ENCODE measurements around the gene C10orf71. TPM values are rescaled to one million over a fixed set of nuclear protein-coding genes. Genes with fewer than 3 reads are reported as not detected.

Gene C10orf71
- total RNA-seq, 3 donors from 2014 or later = 0.05 TPM; not detected in 2

DNA sequence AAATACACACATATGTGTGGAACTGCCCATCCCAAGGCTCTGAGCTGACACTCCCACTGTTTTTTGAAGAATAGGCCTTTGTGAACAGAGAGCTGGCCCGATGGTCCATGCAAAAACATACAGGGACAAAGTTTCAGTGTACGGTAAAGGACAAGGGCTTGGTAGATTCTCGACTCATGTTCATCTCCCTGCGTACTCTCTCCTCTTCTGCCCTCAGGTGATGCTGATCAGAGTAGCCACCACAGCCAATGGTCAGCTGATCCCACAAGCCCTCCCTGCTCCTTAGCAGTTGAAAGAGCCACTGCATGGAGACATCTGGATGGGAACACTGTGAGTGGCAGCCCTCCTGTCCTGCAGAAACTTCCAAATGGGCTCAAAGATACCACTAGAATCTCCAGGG, 23.1 kb upstream of the C10orf71 start:
- DNase-seq = no peak
- Histone ChIP-seq H3K4me3 (no peak overlapping the region), H3K36me3 (ENCODE audit: low read depth) (no peaks in the 10 kb centered on the region), H3K4me1 (ENCODE audit: low read depth) (no peaks in the 10 kb centered on the region), H3K9me3 (no peaks in the 10 kb centered on the region)
- TF ChIP-seq, protein P1, sequence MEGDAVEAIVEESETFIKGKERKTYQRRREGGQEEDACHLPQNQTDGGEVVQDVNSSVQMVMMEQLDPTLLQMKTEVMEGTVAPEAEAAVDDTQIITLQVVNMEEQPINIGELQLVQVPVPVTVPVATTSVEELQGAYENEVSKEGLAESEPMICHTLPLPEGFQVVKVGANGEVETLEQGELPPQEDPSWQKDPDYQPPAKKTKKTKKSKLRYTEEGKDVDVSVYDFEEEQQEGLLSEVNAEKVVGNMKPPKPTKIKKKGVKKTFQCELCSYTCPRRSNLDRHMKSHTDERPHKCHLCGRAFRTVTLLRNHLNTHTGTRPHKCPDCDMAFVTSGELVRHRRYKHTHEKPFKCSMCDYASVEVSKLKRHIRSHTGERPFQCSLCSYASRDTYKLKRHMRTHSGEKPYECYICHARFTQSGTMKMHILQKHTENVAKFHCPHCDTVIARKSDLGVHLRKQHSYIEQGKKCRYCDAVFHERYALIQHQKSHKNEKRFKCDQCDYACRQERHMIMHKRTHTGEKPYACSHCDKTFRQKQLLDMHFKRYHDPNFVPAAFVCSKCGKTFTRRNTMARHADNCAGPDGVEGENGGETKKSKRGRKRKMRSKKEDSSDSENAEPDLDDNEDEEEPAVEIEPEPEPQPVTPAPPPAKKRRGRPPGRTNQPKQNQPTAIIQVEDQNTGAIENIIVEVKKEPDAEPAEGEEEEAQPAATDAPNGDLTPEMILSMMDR (IDR thresholded peaks at IDR 0.05) = no peak
- no peak for ATAC-seq
- intact Hi-C loops (cut with DNase I, micrococcal nuclease) = no loop called here

DNA sequence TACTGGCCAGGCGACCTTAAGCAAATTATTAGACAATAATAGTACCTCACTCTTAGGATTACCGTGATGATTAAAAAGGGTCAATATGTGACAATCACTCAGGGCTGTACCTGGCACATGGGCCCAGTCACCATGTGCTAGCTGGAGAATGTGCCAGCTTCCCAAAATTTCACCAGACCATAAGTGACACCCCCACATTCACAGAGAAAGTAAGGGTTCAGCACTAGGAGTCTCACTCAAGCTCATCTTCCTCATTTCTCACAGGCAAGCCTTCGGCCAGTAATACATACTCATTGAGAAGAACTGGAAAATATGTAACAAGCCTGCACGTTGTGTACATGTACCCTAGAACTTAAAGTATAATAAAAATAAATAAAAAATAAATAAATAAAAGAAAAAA, 22.4 kb upstream of the C10orf71 start:
- H3K9me3 ChIP-seq = no peaks in the 10 kb centered on the region
- no peaks in the 10 kb centered on the region for H3K4me1 ChIP-seq (ENCODE audit: low read depth)
- intact Hi-C loops (cut with DNase I, micrococcal nuclease) = no loop called here
- DNase-seq = no peak
- no peak overlapping the region for H3K4me3 ChIP-seq
- TF ChIP-seq, protein P1 (IDR thresholded peaks at IDR 0.05) = no peak
- ATAC-seq = no peak
- no peaks in the 10 kb centered on the region for H3K36me3 ChIP-seq (ENCODE audit: low read depth)

DNA sequence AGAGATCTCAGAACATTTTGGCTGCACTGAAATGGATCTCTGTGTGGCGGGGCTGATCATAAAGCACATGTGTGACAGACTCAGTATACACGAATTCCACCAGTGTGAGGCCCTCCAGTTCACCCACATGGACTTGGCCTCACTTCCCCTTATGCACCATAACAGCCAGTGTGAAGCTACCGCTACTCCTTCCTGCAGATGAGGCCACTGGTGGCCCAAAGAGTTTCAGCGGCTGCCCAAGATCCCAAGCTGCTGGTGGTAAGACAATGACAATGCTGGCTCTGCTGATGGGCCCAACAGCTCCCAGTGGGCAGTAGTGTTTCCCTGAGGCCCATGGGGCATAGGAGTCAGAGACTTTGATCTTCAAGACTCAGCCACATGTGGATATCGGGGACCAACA, 21.0 kb upstream of the C10orf71 start:
- DNase-seq (no peak), ATAC-seq (no peak)
- Histone ChIP-seq H3K4me1 (ENCODE audit: low read depth) (no peaks in the 10 kb centered on the region), H3K9me3 (no peaks in the 10 kb centered on the region), H3K36me3 (ENCODE audit: low read depth) (no peaks in the 10 kb centered on the region), H3K4me3 (no peak overlapping the region)
- TF ChIP-seq, protein P1 (IDR thresholded peaks at IDR 0.05) = no peak
- intact Hi-C loops (cut with DNase I, micrococcal nuclease) = no loop called here

DNA sequence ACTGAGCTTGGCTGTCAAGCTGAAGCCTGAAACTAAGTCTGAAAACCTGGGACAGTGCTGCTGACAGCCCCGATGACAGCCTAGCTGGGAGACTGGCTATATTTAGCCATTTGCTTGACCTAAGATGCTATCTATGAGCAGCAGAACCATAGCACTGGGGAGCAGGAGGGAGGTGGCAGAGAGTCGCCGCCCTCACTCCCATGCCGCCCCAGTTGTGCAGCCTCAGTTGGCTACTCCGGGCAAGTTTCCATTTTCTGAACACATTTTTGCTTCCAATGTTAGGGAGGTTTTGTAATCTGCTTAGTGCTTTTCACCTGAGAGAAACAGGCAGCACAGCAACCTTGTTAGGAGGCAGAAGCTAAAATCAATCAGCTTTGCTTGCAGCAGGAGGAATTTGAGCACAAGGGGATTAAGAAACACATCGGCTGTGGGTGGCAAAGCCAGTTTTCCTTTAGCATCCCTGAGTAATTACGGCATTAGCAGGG, 20.4 kb upstream of the C10orf71 start:
- H3K9me3 ChIP-seq = no peaks in the 10 kb centered on the region
- intact Hi-C loops (cut with DNase I, micrococcal nuclease) = no loop called here
- no peak for ATAC-seq
- H3K36me3 ChIP-seq (ENCODE audit: low read depth) = no peaks in the 10 kb centered on the region
- H3K4me1 ChIP-seq (ENCODE audit: low read depth) = no peaks in the 10 kb centered on the region
- H3K4me3 ChIP-seq = no peak overlapping the region
- TF ChIP-seq, protein P1 (IDR thresholded peaks at IDR 0.05) = no peak
- DNase-seq = no peak

DNA sequence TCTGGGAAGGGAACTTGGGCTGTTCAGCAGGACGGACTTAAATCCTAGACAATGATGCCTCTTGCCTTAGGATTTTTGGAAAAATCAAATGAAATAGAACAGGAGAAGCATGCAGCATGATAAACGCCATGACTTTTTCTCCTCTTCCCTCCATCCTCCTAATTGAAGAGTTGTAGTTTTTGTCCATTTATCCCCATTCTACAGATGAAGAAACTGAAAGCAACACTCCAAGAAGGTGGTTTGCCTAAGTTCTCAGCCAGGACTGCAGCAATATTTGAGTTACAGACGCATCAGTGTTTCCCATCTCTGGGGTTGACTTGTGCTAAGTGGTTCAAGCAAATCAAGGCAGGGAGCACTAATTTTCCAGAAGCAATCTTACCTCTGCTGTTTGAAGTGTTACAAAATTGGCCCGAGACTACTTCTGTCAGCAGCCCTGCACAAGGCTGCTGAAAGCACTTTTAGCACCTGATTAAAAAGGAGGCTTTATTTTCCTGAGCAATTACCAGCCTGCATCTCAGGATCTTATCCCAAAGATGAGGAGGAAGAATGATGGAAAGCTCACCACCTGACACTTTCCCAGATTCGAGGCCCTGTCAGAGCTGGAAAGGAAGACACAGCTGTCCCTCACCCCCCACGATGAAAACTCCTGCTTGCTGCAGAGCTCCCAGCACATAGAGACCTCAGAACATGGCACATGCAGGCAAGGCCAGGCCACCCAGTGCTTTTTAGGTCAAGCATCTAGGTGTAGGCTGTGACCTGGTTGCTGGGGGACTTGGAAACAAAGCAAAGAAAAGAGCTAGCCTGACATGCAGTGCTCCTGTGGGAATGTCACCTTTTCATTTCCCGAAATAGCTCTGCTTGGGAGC, 19.7 kb upstream of the C10orf71 start:
- Histone ChIP-seq H3K9me3 (no peaks in the 10 kb centered on the region), H3K4me3 (no peak overlapping the region), H3K36me3 (ENCODE audit: low read depth) (no peaks in the 10 kb centered on the region), H3K4me1 (ENCODE audit: low read depth) (no peaks in the 10 kb centered on the region)
- DNase-seq (no peak), ATAC-seq (no peak)
- intact Hi-C loops (cut with DNase I, micrococcal nuclease) = no loop called here
- TF ChIP-seq, protein P1 (IDR thresholded peaks at IDR 0.05) = no peak
